Fibroblast of villous mesenchyme (primary cell): ENCODE measurements around the gene PTRHD1. TPM values are rescaled to one million over a fixed set of nuclear protein-coding genes. Genes with fewer than 3 reads are reported as not detected.

Experiments used
- DNase-seq: peaks from one replicate; pipeline ENCODE4 v3.0.0-alpha.2; 2010; ENCODE audit warnings: low read depth
- H3K4me3 ChIP-seq: 2 replicates; pipeline ENCODE4 v1.5.1; 2011; ENCODE audit warnings: low read depth, mild to moderate bottlenecking, low read length
- total RNA-seq: library from RNA; depleted of rRNA; stranded (reverse); fragments of >200 nt; gene quantifications from 2 replicates; pipeline ENCODE4 v1.2.3, GENCODE V29; 2012
- TF ChIP-seq, protein P1 (sequence below): IDR thresholded peaks from 2 replicates; pipeline ENCODE4 v1.5.1; 2012; ENCODE audit warnings: low read depth, mild to moderate bottlenecking, low read length; ENCODE audit not compliant: insufficient read depth

The PTRHD1 gene
- total RNA-seq, 1 donor: 15.1 TPM

DNA sequence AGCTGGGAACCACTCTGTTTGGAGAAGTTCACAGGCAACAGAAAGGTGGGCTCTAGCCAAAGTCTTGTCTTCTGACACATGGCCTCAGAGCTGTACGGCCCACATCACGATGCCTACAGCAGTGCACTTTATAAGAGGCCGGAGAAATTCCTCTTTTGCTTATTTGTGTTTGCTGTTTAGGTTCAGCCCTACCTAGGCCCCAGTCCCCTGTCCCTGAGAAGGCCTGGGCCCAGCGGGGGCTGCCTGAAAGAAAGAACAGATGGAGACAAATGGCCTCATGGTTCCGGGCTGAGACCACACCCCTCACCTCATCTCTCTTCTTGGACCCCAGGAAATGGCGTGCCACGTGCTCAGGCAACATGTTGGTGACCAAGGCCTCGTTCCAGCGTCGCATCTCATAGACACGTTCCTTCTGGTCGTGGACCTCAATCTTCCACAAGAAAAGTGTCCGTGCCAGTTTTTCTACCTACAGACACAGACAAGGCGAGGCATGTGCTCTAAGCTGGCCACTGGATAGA is 30.9 kb upstream of the PTRHD1 start:
- TF ChIP-seq, protein P1, sequence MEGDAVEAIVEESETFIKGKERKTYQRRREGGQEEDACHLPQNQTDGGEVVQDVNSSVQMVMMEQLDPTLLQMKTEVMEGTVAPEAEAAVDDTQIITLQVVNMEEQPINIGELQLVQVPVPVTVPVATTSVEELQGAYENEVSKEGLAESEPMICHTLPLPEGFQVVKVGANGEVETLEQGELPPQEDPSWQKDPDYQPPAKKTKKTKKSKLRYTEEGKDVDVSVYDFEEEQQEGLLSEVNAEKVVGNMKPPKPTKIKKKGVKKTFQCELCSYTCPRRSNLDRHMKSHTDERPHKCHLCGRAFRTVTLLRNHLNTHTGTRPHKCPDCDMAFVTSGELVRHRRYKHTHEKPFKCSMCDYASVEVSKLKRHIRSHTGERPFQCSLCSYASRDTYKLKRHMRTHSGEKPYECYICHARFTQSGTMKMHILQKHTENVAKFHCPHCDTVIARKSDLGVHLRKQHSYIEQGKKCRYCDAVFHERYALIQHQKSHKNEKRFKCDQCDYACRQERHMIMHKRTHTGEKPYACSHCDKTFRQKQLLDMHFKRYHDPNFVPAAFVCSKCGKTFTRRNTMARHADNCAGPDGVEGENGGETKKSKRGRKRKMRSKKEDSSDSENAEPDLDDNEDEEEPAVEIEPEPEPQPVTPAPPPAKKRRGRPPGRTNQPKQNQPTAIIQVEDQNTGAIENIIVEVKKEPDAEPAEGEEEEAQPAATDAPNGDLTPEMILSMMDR: no peak
- H3K4me3 ChIP-seq: no peak overlapping the region
- no peak for DNase-seq

DNA sequence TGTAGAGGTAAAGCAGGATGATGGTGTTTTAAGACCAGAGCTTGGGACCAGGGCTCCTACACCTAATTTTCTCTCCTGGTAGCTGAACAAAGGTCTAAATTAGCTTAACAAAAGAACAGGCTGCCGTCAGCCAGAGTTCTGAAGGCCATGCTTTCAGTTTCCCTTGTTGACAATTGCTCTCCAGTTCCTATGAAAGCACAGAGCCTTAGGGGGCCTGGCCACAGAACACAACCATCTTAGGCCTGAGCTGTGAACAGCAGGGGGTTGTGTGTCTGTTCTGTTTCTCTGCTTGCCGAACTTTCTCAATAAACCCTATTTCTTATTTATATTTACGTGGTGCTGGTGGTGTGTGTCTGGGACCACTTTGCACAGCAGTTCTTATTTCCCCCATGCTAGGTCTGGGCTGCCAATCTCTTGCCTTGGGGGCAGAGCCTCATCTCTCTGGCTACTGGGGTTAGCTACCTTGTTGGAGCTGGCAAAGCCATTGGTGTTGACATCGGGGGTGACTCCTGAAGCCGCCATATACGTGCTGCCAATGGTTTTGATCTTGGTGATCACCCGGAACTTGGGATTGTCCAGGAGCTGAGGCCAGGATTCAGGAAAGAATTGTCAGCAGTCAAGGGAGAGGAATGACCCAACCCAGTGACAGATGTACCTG is 29.0 kb upstream of the PTRHD1 start:
- DNase-seq: no peak
- TF ChIP-seq, protein P1: no peak
- H3K4me3 ChIP-seq: no peak overlapping the region

DNA sequence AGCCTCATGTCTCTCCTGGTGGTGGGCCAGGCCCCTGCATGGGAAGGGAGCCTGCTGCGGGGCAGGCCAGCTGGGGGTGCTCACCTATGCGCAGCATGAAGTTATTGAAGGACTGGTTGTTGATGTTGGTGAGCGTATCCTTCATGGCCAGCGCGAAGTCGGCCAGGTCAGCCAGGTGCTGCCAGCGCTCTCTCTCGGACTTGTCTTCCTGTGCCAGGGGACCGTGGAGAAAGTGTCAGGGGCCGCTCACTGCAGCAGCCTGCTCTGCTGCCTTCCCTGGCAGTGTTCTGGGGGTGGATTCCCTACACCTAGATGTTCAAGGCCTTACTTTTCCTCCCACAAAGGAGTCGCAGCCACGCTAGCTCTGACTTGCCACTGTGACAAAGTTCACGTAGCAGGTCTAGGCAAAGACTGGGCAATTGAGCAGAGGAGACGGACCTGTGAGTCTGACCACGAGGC is 28.3 kb upstream of the PTRHD1 start:
- H3K4me3 ChIP-seq: no peak overlapping the region
- TF ChIP-seq, protein P1: no peak
- no peak for DNase-seq

DNA sequence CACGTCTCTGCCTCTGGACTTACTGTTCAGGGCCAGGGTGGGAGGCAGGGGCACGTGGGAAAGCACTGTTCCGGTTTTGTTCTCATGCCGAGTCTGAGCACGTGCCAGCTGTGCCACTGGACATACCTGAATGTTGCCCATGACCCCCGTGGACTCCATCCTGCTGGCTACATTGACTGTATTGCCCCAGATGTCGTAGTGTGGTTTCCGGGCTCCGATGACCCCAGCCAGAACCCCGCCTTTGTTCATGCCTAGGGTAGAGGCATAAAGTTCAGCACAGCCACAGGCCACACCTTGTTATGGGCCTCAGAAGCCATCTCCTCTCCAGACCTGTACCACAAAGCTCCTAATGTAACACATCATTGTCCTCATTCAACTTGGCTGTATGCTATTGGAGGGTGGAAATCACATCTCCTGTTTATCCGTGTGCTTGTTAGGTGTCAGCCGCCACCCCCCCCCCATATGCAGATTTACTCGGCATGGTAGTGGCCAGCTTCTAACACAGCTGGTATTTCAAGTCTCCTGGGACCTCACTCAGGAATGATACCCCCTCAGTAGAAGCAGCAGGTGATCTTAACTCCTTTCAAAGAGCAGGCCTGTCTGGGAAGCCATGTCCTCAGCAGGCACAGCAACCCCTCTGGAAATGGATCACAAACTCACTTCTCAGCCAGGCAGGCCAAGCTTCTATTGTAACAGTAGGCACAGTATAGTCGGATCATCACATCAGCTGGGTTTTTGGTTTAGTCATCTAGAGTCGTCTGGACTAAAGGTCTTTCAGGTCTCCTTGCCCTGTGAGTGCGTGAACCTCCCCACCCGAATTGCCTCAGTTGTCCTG is 27.6 kb upstream of the PTRHD1 start:
- no peak overlapping the region for H3K4me3 ChIP-seq
- DNase-seq: no peak
- TF ChIP-seq, protein P1: no peak

DNA sequence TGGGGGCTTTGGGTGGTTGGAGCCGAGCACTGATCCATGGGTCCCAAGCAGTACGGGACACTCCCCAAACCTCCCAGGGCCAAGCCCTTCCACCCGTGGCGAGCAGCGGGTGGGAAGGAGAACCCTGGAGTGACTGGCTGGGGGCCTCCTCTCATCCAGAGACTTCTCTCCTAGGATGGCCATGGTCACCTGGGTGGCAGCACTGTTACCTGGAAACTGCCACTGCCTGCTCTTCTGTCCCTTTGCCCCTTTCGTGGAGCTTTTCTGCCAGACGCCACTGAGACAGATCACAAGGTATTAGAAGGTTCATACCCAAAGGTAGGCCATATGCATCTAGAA is 27.0 kb upstream of the PTRHD1 start:
- DNase-seq: no peak
- TF ChIP-seq, protein P1: no peak
- no peak overlapping the region for H3K4me3 ChIP-seq

DNA sequence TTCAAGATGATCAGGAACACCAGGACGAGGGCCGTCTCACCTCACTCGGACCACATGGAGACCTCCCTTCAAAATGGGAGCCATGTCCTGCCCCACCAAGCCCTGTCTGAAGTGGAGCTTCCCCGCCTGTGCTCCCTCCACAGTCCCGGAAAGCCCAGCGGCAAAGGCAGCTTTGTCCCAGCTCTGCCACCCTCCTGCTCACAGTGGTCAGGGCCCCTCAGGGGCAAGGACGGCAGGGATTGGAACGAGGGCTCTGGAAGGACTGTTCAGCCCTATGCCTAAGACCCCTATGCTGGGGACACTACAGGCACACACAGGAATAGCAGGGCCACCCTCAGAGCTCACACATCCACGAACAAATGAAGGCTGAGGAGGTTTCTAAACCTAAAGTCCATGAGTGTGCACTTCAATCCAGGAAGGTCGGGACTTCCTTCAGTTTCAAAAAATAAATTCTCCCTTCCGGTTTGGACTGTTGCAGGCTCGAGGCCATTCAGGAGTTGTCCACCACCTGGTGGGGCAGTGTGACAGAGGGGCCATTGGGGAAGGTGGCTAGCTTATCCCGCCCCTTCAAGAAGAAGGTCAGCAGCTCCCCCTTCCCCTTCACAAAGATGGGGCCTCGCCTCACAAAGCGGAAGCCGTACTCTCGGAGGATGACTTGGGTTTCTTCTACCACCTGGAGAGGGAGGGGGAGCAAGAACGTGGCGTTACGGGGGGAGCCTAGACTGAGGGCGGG is 26.4 kb upstream of the PTRHD1 start:
- TF ChIP-seq, protein P1: no peak
- no peak overlapping the region for H3K4me3 ChIP-seq
- no peak for DNase-seq
